Epidermal melanocyte (primary cell): ENCODE results near the gene MYO1B.

ENCODE experiments used
- DNase-seq: peaks from one replicate; pipeline ENCODE4 v3.0.0; 2011; ENCODE audit warnings: low spot score; ENCODE audit not compliant: insufficient read length

MYO1B gene

DNA sequence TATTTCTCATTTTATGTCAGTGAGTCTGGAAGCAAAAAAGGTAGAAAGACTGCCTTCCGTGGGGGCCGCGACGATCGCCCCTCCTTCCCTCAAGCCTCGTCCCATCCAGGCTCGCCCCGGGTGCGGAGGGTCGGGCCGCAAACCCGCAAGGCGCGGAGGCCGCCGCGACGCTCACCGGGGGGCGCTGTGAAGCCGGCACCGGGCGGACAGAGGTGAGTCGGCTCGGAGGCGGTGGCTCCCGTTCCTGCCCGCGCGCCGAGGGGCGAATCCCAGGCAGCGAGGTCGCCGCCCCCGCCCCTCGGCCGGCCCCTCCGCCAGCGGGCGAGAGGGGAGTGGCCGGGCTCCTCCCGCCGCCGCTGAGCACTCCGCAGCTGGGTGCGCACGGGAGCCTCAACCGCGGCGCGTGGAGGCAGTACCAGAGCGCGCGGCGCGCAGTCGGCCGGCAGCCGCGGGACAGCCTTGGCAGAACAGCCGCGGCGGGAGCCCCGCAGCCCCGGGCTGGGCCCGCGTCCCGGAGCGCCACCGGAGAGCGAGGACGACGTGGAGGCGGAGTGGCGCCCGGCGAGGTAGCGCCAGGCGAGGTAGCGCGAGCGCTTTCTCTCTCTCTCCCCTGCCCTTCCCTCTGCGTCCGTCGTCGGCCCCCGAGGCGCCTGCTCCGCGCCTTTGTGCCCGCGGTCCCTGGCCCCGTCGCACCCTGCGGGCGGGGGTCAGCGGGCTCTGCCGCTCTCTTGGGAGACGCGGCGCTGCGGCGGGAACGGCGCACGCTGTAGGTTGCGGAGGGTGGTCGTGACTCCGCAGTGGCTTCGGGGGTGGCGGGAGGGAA lies at the start of gene MYO1B:
MYO1B (plus strand) TSS at position 359 of the 823 bp plus-strand sequence. CDS start 31,492 bp downstream, outside the sequence.
- no peak for DNase-seq

DNA sequence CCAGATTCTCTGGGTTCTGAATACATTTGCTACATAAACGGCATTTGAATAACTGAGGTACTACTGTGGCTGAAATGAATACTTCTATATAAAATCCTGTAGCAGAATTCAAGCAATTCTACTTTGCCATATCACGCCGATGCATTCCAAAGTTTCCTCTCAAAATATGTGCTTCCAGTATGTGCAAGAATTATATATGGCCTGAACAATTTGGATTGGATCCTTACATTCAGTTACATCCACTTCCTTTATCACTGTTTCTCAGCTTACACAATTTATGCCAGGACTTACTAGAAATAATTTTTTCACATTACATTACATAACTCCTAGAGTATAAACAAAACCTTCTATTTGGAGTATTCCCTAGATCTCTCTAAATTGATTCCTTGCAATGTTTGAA lies 48.1 kb upstream of the MYO1B start:
- DNase-seq: no peak

DNA sequence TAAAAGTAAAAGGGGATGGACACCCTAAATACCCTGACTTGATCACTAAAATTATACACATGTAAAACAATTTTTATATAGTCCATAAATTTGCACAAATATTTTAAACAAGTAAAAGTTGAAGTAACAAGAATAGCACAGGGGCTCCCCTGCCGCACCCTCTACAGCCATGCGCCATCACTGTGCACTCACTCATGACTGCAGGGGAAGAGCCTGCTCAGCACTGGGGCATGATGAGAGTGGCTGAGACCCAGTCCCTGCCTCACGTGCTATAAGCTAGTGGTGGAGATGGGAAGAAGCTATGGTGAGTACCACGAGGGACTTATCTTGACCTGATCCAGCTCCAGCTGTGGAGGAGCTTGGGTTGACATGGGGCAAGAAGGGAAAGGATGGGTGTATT lies 46.9 kb upstream of the MYO1B start:
- DNase-seq: no peak

- DNase-seq: no peak
Observed at GRCh38 chr2:191199929-191200512, 45.2 kb upstream of the MYO1B start.

DNA sequence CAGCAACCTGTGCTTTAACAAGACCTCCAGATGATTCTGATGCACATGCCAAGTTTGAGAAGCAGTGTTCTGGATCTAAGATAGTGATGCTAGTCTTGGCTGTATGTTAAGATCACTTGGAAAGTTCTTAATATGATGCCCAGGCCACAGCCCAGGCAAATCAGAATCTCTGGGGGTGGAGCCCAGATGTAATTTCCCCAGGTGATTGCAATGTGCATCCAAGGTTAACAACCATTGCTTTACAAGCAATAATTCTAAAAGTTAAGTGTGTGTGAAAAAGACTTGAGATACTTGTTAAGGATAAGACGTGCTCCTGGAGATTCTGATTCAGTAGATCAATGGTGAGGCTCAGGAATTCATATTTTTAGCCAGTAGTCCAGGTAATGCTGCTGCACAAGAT lies 44.3 kb upstream of the MYO1B start:
- DNase-seq: no peak

- no peak for DNase-seq
Observed at GRCh38 chr2:191202209-191202721, 42.9 kb upstream of the MYO1B start.

DNA sequence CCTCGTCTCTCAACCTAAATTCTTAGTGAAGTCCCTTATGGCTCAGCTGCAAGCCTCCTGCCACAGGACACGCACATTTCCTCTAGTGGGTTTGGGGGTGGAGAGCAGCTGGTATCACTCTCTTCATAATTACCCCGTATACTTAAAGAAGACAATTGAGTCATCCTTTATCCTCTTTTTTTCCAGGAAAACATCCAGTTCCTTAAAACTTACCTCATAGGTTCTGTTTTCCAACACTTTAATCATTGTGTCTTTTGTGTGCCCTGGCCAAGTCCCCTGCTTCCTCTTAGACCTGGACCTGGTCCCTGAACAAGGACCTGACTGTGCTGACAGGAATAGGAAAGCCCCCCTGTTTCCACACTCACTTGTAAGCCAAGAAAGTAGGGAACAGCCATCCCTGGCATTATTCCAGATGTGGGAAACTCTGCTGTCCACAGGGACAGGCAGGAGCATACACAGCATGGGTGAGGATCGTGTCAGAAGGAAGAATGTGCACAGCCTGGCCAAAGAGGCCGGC lies 42.3 kb upstream of the MYO1B start:
- DNase-seq: no peak

DNA sequence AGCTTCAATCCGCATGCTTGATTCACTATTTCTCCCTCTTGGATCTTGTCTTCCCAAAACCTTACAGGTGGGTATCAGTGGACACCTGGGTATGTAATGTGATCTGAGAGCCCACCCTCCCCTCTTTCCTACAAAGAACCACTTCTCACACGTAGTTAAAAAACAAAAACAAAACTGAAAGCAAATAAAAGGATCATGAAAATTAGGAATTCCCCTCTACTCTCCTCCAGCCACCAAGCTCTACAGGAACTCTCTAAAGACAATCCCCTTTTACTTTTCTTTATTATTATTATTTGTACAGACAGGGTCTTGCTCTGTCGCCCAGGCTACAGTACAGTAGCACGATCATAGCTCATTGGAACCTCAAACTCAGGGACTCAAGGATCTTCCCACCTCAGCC lies 40.8 kb upstream of the MYO1B start:
- DNase-seq: no peak

DNA sequence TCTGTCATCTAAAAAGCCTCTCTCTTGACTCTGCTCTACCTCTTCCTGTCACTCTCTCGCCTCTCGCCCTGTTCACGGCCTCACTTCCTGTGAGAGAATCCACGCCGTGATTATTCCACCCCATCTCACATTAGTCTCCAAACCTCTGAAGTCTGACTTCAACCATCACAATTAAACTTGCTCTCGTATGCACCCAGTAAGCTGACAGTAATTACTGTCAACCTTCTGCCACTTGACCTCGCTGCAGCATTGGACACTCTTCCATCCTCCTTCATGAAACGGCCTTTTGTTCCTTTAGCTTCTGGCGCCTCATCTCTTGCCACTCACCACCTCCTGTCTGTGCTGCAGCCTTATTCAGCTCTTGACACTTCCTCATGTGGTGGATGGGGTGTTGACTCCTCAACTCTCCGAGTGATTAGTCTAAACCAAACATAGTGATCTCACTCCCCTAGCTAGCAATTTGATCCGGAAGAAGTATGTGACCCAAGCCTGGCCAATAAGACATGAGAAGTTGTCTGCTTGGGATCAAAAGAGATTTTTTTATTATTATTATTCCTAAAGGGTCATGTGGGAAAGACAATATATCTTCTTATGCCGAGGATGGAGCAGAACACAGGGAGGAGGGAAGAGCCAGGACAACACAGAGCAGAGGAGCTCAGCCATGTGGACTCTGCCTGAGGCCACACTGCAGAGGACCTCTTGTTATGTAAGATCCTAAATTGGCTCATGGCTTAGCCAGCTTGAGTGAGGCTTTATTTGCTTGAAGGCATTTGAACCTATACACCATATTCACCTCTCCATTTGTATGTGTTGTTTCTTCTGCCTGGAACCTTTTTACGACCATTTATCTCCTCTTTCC lies 38.4 kb upstream of the MYO1B start:
- no peak for DNase-seq

GRCh38 chr2:191209340-191209739 lies 35.9 kb upstream of the MYO1B start:
- no peak for DNase-seq

GRCh38 chr2:191212119-191212518 lies 33.1 kb upstream of the MYO1B start:
- DNase-seq: no peak

- DNase-seq: no peak
Observed at GRCh38 chr2:191213333-191213732, 31.9 kb upstream of the MYO1B start.

DNA sequence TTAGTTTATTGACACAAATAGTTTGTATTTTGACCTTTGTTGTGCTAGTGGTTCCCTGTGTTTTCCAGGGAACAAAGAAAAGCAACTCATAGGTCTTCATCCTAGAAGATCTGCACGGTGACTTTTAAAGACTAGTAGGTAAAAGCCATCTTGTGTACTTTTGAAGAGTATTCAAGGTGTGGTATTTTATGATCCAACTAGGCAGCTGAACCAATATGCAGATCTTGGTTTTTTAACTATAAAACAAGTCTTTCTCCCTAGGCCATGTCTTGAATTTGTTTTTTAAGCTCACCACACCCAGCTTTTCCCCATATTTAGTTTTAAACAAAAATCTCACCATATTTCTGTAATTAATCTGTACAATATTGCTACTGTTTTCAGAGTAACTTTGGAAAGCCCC lies 30.0 kb upstream of the MYO1B start:
- no peak for DNase-seq

GRCh38 chr2:191215666-191216065 lies 29.5 kb upstream of the MYO1B start:
- DNase-seq: no peak

GRCh38 chr2:191217580-191217979 lies 27.6 kb upstream of the MYO1B start:
- no peak for DNase-seq

GRCh38 chr2:191218292-191218898 lies 26.8 kb upstream of the MYO1B start:
- DNase-seq: no peak

GRCh38 chr2:191220671-191221070 lies 24.5 kb upstream of the MYO1B start:
- DNase-seq: no peak

DNA sequence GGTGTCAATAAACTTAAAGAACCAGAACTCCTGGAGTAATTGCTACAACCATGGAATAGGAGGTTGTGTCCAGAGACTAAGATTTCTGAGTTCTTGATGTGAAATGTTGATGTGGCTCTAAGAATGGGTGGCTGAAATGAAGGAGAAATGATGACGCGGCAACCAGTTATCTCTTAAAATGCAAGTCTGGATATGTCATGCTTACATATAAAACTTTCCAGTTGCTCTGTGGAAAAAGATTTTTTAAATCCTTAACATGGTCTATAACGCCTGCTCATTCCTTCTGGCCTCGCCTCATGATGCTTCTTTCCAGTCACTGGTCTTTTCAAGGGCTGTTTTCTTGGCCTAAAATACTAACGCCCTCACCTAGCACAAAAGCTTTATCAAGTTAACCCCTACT lies 23.5 kb upstream of the MYO1B start:
- no peak for DNase-seq

GRCh38 chr2:191222507-191222906 lies 22.7 kb upstream of the MYO1B start:
- no peak for DNase-seq

DNA sequence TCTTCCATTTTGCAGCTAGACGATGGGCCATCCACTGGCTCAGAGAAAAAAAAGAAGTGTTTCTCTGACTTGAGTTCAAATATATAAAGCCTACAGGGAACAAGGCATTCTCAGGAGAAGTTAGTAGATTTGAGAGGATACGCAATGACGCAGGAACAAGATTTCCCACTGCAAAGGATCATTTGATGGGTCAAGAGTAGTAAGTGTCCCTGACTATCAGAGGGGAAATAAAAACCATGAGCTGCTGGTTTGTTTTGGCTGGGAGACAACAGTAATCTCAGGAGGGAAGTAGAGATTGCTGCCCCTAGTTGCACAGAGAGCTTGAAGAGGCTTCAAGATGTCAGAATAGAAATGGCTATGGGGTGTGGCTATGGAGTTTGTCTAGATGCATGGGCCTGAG lies 22.3 kb upstream of the MYO1B start:
- no peak for DNase-seq

DNA sequence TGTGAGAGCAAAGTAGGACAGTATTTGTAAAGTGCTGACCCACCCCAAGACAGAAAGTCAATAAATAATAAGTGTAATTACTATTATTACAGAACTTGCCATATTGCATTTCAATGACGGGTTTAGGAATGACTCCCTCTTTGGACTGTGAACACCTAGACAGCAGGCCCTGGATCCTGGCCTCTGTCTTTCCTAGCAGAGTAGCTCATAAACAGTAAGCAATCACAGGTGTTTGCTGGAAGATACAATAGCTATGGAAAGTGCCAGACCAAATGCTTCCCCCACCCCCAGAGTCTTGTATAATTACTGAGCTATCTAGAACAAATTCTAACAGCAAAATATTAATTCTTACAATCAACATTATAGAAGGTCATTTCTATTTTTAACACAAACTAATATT lies 20.1 kb upstream of the MYO1B start:
- DNase-seq: no peak
